ENCODE results near the gene FASTKD1.

- TF ChIP-seq MAX (IDR thresholded peaks at IDR 0.05; ENCODE audit: low read depth, low read length) = no peak
- no peak for TF ChIP-seq CTCF (IDR thresholded peaks at IDR 0.05 in 2 of 3, conservative IDR thresholded peaks at IDR 0.05 in 1 of 3; ENCODE audit: control insufficient read depth in 2 of 3, extremely low read depth in 1 of 3, insufficient read depth in 1 of 3, low read depth in 3 of 3, low read length in 3 of 3)
- TF ChIP-seq BCLAF1 (IDR thresholded peaks at IDR 0.05) = no peak
- no peak for TF ChIP-seq SREBF2 (IDR thresholded peaks at IDR 0.05; ENCODE audit: low read length)
- TF ChIP-seq EZH2 (IDR thresholded peaks at IDR 0.05; ENCODE audit: borderline replicate concordance, control insufficient read depth, low read depth, low read length) = no peak
- TF ChIP-seq EP300 (IDR thresholded peaks at IDR 0.05; ENCODE audit: borderline replicate concordance in 1 of 2, control insufficient read depth in 1 of 2, low read depth in 2 of 2, low read length in 2 of 2) = no peak
- no peak for TF ChIP-seq JUNB (IDR thresholded peaks at IDR 0.05)
- TF ChIP-seq HDAC2 (IDR thresholded peaks at IDR 0.05) = no peak
Observed at GRCh38 chr2:169490834-169491233, 82.8 kb downstream of the FASTKD1 start.

Measured in GM12878 (cell line).